SH-SY5Y (cell line): ENCODE results near the gene ACE.

Experiments
- GATA2 ChIP-seq: IDR thresholded peaks from 2 replicates; pipeline ENCODE4 v1.6.1; 2011; ENCODE audit warnings: mild to moderate bottlenecking, low read depth, low read length
- GATA3 ChIP-seq: IDR thresholded peaks from 2 replicates; pipeline ENCODE4 v1.6.1; 2011; ENCODE audit warnings: low read depth, mild to moderate bottlenecking, low read length, moderate library complexity

DNA sequence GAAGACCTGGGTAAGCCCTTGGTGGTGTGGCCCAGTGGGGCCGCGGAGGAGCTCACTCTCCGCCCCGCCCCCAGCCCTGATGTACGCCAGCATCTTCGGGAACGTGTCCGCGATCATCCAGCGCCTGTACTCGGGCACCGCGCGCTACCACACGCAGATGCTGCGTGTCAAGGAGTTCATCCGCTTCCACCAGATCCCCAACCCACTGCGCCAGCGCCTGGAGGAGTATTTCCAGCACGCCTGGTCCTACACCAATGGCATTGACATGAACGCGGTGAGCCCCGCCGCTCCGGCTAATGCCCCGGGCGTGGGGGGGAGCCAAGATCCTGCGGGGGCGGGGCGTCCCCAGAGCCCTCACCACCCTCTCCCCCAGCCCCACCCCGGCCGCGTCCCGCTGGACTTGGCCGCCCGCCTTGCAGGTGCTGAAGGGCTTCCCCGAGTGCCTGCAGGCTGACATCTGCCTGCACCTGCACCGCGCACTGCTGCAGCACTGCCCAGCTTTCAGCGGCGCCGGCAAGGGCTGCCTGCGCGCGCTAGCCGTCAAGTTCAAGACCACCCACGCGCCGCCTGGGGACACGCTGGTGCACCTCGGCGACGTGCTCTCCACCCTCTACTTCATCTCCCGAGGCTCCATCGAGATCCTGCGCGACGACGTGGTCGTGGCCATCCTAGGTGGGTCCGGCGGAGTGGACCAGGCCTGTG, 61.3 kb downstream of the ACE start:
- no peak for TF ChIP-seq GATA2
- TF ChIP-seq GATA3, result no peak
